Measurements from ENCODE around the gene STK40. TPM values are rescaled to one million over a fixed set of nuclear protein-coding genes. Genes with fewer than 3 reads are reported as not detected.
A peak's percentile ranks its signal among the peaks of the same experiment; 100 is the strongest.

Gene STK40
- polyA plus RNA-seq, 2 of the 4 experiments (the other 2 are of a cell fraction) = 6.0 to 8.9 TPM

DNA sequence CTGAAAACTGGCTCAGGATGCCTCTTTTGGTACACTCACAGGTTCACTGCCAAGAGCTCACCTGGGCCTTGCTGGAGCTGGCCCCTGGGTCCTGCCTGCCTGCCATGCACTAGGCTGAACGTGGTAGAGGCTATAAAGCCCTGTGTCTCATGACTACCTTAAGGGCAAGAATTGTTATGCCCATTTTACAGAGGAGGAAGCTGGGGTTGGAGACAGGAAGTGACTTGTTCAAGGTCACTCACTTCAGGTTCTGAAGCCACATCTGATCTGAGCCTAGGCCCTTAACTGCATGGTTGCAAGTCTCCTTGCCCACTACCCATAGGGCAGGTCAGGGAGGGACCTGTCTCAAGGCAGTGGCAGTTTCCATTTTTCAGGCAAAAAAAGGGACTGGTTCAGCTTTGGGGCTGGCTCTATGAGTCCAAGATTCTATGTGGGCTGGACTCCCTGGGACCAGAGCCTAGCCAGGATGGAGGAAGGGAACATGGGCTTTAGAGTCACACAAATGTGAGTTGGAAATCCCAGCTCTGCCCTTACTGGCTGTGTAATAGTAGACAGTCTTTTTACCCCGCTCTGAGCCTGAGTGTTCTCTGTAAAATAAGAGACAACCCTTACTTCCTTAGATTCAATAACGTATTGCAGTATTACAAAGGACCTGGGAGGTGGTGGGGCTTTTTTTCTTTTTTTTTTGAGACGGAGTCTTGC lies 7.8 kb downstream of the STK40 start (continued):
- TF ChIP-seq, protein P1, sequence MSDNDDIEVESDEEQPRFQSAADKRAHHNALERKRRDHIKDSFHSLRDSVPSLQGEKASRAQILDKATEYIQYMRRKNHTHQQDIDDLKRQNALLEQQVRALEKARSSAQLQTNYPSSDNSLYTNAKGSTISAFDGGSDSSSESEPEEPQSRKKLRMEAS (IDR thresholded peaks at IDR 0.05) = no peak
- TF ChIP-seq RAD21 (conservative IDR thresholded peaks at IDR 0.05 in 1 of 2, IDR thresholded peaks at IDR 0.05 in 1 of 2) (no peak), HOXB5 (CRISPR knock-in tag; IDR thresholded peaks at IDR 0.05) (no peak), TFCP2L1 (CRISPR knock-in tag; IDR thresholded peaks at IDR 0.05) (no peak), EHF (CRISPR knock-in tag; IDR thresholded peaks at IDR 0.05) (no peak)
- TF ChIP-seq, protein P2, sequence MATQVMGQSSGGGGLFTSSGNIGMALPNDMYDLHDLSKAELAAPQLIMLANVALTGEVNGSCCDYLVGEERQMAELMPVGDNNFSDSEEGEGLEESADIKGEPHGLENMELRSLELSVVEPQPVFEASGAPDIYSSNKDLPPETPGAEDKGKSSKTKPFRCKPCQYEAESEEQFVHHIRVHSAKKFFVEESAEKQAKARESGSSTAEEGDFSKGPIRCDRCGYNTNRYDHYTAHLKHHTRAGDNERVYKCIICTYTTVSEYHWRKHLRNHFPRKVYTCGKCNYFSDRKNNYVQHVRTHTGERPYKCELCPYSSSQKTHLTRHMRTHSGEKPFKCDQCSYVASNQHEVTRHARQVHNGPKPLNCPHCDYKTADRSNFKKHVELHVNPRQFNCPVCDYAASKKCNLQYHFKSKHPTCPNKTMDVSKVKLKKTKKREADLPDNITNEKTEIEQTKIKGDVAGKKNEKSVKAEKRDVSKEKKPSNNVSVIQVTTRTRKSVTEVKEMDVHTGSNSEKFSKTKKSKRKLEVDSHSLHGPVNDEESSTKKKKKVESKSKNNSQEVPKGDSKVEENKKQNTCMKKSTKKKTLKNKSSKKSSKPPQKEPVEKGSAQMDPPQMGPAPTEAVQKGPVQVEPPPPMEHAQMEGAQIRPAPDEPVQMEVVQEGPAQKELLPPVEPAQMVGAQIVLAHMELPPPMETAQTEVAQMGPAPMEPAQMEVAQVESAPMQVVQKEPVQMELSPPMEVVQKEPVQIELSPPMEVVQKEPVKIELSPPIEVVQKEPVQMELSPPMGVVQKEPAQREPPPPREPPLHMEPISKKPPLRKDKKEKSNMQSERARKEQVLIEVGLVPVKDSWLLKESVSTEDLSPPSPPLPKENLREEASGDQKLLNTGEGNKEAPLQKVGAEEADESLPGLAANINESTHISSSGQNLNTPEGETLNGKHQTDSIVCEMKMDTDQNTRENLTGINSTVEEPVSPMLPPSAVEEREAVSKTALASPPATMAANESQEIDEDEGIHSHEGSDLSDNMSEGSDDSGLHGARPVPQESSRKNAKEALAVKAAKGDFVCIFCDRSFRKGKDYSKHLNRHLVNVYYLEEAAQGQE (IDR thresholded peaks at IDR 0.05) = no peak

GRCh38 chr1:36372617-36373016 lies 13.1 kb downstream of the STK40 start:
- TF ChIP-seq HMGXB4 (CRISPR knock-in tag; IDR thresholded peaks at IDR 0.05; ENCODE audit: borderline replicate concordance) = no peak
- no peak for TF ChIP-seq KDM5A (IDR thresholded peaks at IDR 0.05)
- no peak for TF ChIP-seq SREBF2 (IDR thresholded peaks at IDR 0.05)
- TF ChIP-seq FOSB (CRISPR knock-in tag; IDR thresholded peaks at IDR 0.05) = no peak
- TF ChIP-seq PHF8 (IDR thresholded peaks at IDR 0.05; ENCODE audit: borderline replicate concordance, low read depth) = no peak
- FAIRE-seq (no peak), ATAC-seq (no peak), DNase-seq (ENCODE audit: low read depth in 1 of 2, low spot score in 1 of 2) (no peak)
- POLR2A ChIA-PET = interaction anchor here (0.8 kb wide), 1 partner anchor 25 kb away, joined by 7 read pairs; the partner anchor contains the start of gene LSM10
- H3K27ac ChIP-seq = peak overlapping the region; percentile 82 to 97
- CTCF ChIA-PET = interaction anchor here (0.9 to 1.0 kb wide), 2 partner anchors 49 to 223 kb away, joined by 3 to 6 read pairs; partner anchors contain the start of gene TRAPPC3
- peaks cover 55% of the 10 kb centered on the region for H3K4me1 ChIP-seq
- H3K4me2 ChIP-seq = peak overlapping the region; percentile 76
- WGBS (ENCODE audit: missing lambda C conversion rate) = 100% methylated on average over 2 of the region's 3 CpGs
- no peak overlapping the region for H3K4me3 ChIP-seq
- no peaks in the 10 kb centered on the region for H3K9me3 ChIP-seq

GRCh38 chr1:36369061-36369861 lies 16.5 kb downstream of the STK40 start:
- Histone ChIP-seq H3K4me3 (no peak overlapping the region), H3K4me1 (peaks cover 38% of the 10 kb centered on the region), H3K4me2 (no peak overlapping the region), H3K27ac (peak overlapping the region in 1 of 2 experiments; percentile 61; a peak in 3 of 6 replicates), H3K9me3 (no peaks in the 10 kb centered on the region)
- POLR2A ChIA-PET = interaction anchor here (1.3 kb wide), 1 partner anchor 18 kb away, joined by 5 read pairs; no protein-coding TSS in a partner anchor
- no peak for FAIRE-seq
- CTCF ChIA-PET = interaction anchor here (0.9 to 5.8 kb wide), 22 partner anchors 9 to 265 kb away, joined by 3 to 201 read pairs (median 6); partner anchors contain the start of genes LSM10, STK40 and TRAPPC3
- 34% methylated on average over 5 of the region's 7 CpGs for WGBS (ENCODE audit: missing lambda C conversion rate)
- TF ChIP-seq CTCF (IDR thresholded peaks at IDR 0.05) (peak; percentile 65), RAD21 (conservative IDR thresholded peaks at IDR 0.05 in 1 of 2, IDR thresholded peaks at IDR 0.05 in 1 of 2) (peak; percentile 59 to 68), EP300 (IDR thresholded peaks at IDR 0.05) (no peak), SMC3 (IDR thresholded peaks at IDR 0.05) (peak; percentile 76)
- TF ChIP-seq, protein P1 (IDR thresholded peaks at IDR 0.05) = 0 out of 2 replicates have a peak, but pooled peaks have one; percentile 25
- TF ChIP-seq, protein P3, sequence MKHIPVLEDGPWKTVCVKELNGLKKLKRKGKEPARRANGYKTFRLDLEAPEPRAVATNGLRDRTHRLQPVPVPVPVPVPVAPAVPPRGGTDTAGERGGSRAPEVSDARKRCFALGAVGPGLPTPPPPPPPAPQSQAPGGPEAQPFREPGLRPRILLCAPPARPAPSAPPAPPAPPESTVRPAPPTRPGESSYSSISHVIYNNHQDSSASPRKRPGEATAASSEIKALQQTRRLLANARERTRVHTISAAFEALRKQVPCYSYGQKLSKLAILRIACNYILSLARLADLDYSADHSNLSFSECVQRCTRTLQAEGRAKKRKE (CRISPR knock-in tag; IDR thresholded peaks at IDR 0.05; ENCODE audit: low read depth) = no peak
- DNase-seq (ENCODE audit: low read depth in 1 of 2, low spot score in 1 of 2) = peak; percentile 52 to 85
- ATAC-seq = peak; percentile 55 to 69; a peak in 5 of 6 replicates

Data from A549 (cell line).